GM21381 (cell line): ENCODE results near the gene EYA4.

ENCODE experiments used
- ATAC-seq: cut with Tn5 transposase; IDR thresholded peaks from one replicate; pipeline ENCODE4 v1.9.1; 2021; ENCODE audit warnings: mild to moderate bottlenecking, moderate library complexity; ENCODE audit not compliant: unreplicated experiment

The EYA4 gene

GRCh38 chr6:133241086-133241900, at the start of gene EYA4:
Gene EYA4 (plus strand): TSS chr6:133241357. CDS start chr6:133274781, 33,424 bp downstream.
- no peak for ATAC-seq

GRCh38 chr6:133193396-133193795, 47.8 kb upstream of the EYA4 start:
- ATAC-seq, result no peak

- no peak for ATAC-seq
Observed at GRCh38 chr6:133198725-133199124, 42.4 kb upstream of the EYA4 start.

GRCh38 chr6:133201231-133201630, 39.9 kb upstream of the EYA4 start:
- ATAC-seq, result no peak

- ATAC-seq, result no peak
Observed at GRCh38 chr6:133202610-133203343, 38.4 kb upstream of the EYA4 start.

GRCh38 chr6:133203344-133203697, 37.8 kb upstream of the EYA4 start:
- ATAC-seq, result no peak

GRCh38 chr6:133205304-133205703, 35.9 kb upstream of the EYA4 start:
- no peak for ATAC-seq

GRCh38 chr6:133206942-133207341, 34.2 kb upstream of the EYA4 start:
- no peak for ATAC-seq

GRCh38 chr6:133207754-133208153, 33.4 kb upstream of the EYA4 start:
- no peak for ATAC-seq

- no peak for ATAC-seq
Observed at GRCh38 chr6:133208183-133208755, 32.9 kb upstream of the EYA4 start.

- no peak for ATAC-seq
Observed at GRCh38 chr6:133214267-133214666, 26.9 kb upstream of the EYA4 start.

GRCh38 chr6:133218852-133219251, 22.3 kb upstream of the EYA4 start:
- no peak for ATAC-seq

GRCh38 chr6:133223452-133224029, 17.6 kb upstream of the EYA4 start:
- ATAC-seq, result no peak

- ATAC-seq, result no peak
Observed at GRCh38 chr6:133225560-133225959, 15.6 kb upstream of the EYA4 start.

- no peak for ATAC-seq
Observed at GRCh38 chr6:133227344-133227743, 13.8 kb upstream of the EYA4 start.

GRCh38 chr6:133230052-133230451, 11.1 kb upstream of the EYA4 start:
- ATAC-seq, result no peak

- no peak for ATAC-seq
Observed at GRCh38 chr6:133235221-133235620, 5.9 kb upstream of the EYA4 start.

- ATAC-seq, result no peak
Observed at GRCh38 chr6:133236932-133237331, 4.2 kb upstream of the EYA4 start.

- ATAC-seq, result no peak
Observed at GRCh38 chr6:133240511-133241085, 559 bp upstream of the EYA4 start.

GRCh38 chr6:133241901-133242636, 912 bp downstream of the EYA4 start:
- ATAC-seq, result no peak
